PC-3 (cell line): Measurements from ENCODE around the gene CDC42EP2. TPM values are rescaled to one million over a fixed set of nuclear protein-coding genes. Genes with fewer than 3 reads are reported as not detected.

ENCODE experiments used
- ATAC-seq: fragments of 200-7000 bp; cut with Tn5 transposase; 2 replicates; pipeline ENCODE4 v1.9.1; 2020; ENCODE audit warnings: mild to moderate bottlenecking, moderate library complexity
- BruUV-seq: library from RNA; stranded (reverse); fragments of 400-500 nt; replicated peaks from 2 replicates; lab custom pipeline; 2021; lab: Mats Ljungman, UMichigan
- CTCF ChIA-PET: fragments of 300-600 bp; sonication (Branson Sonifier 250); formaldehyde crosslinking; loops from one replicate; lab custom pipeline; 2022; ENCODE audit warnings: antibody characterized with exemption; lab: Charles Lee
- POLR2A ChIA-PET: fragments of 300-600 bp; sonication (Branson Sonifier 250); formaldehyde crosslinking; loops from one replicate; lab custom pipeline; 2022; ENCODE audit warnings: antibody characterized with exemption; ENCODE audit not compliant: unreplicated experiment; lab: Charles Lee
- DNase-seq: peaks from one replicate; pipeline ENCODE4 v3.0.0-alpha.2; 2015
- H2AFZ ChIP-seq: fragments of 300-600 bp; sonication (generic); 2 replicates; pipeline ENCODE4 v1.6.0; 2016; ENCODE audit warnings: antibody characterized with exemption, low read length
- H3F3A ChIP-seq: fragments of 300-600 bp; sonication (generic); one replicate; pipeline ENCODE4 v1.6.0; 2017; ENCODE audit warnings: antibody characterized with exemption, low read length, control low read depth, mild to moderate bottlenecking; ENCODE audit not compliant: unreplicated experiment
- H3K27ac ChIP-seq: fragments of 300-600 bp; sonication (generic); 2 replicates; pipeline ENCODE4 v1.5.1; 2016; ENCODE audit warnings: mild to moderate bottlenecking, low read length
- H3K27me3 ChIP-seq: fragments of 300-600 bp; sonication (generic); 2 replicates; pipeline ENCODE4 v1.6.1; 2016; ENCODE audit warnings: low read length, mixed read lengths
- H3K36me3 ChIP-seq: fragments of 300-600 bp; sonication (generic); 2 replicates; pipeline ENCODE4 v1.6.1; 2016; ENCODE audit warnings: low read depth, mixed run types, low read length, mixed read lengths
- H3K4me1 ChIP-seq: fragments of 300-600 bp; sonication (generic); 2 replicates; pipeline ENCODE4 v1.5.1; 2016; ENCODE audit warnings: low read length; ENCODE audit not compliant: insufficient read depth
- H3K4me2 ChIP-seq: fragments of 300-600 bp; sonication (generic); 2 replicates; pipeline ENCODE4 v1.6.0; 2016; ENCODE audit warnings: low read length
- H3K4me3 ChIP-seq: fragments of 300-600 bp; sonication (generic); 2 replicates; pipeline ENCODE4 v1.5.1; 2016; ENCODE audit warnings: mild to moderate bottlenecking, low read length, mixed read lengths
- H3K79me2 ChIP-seq: fragments of 300-600 bp; sonication (generic); 2 replicates; pipeline ENCODE4 v1.6.1; 2017; ENCODE audit warnings: low read length, mixed read lengths
- H3K9ac ChIP-seq: fragments of 300-600 bp; sonication (generic); 2 replicates; pipeline ENCODE4 v1.6.0; 2016; ENCODE audit warnings: mild to moderate bottlenecking, low read length
- H3K9me2 ChIP-seq: fragments of 300-600 bp; sonication (generic); replicated peaks from 2 replicates; pipeline ENCODE4 v1.6.1; 2016; ENCODE audit warnings: mixed run types, low read length, mixed read lengths
- H3K9me3 ChIP-seq: fragments of 300-600 bp; sonication (generic); 2 replicates; pipeline ENCODE4 v1.6.1; 2016; ENCODE audit warnings: low read length, mixed read lengths
- H4K20me1 ChIP-seq: fragments of 300-600 bp; sonication (generic); 2 replicates; pipeline ENCODE4 v1.6.1; 2016; ENCODE audit warnings: low read length, mixed read lengths
- EZH2 ChIP-seq: fragments of 300-600 bp; sonication (generic); IDR thresholded peaks from one replicate; pipeline ENCODE4 v1.6.1; 2017; ENCODE audit warnings: antibody characterized with exemption, mild to moderate bottlenecking, low read length; ENCODE audit not compliant: unreplicated experiment
- EZH2phosphoT487 ChIP-seq: fragments of 300-600 bp; sonication (generic); IDR thresholded peaks from 2 replicates; pipeline ENCODE4 v1.6.1; 2018; ENCODE audit warnings: mild to moderate bottlenecking, antibody characterized with exemption, low read length, borderline replicate concordance
- intact Hi-C: fragments of 100-400 bp; cut with micrococcal nuclease; formaldehyde crosslinking; loops from 2 replicates; pipeline ENCODE4 v1.9.0; 2023
- total RNA-seq: library from RNA; depleted of rRNA; stranded (reverse); fragments of >200 nt; gene quantifications from 2 replicates; pipeline ENCODE4 v1.2.3, GENCODE V29; 2014; rRNA removed
- TF ChIP-seq, protein P1 (sequence below): fragments of 300-600 bp; sonication (generic); conservative IDR thresholded peaks from 2 replicates; pipeline ENCODE4 v1.5.1; 2017; ENCODE audit warnings: antibody characterized with exemption, low read depth, mild to moderate bottlenecking, low read length

Gene CDC42EP2
- total RNA-seq, 1 experiment from 2014 or later, result 25.7 TPM

DNA sequence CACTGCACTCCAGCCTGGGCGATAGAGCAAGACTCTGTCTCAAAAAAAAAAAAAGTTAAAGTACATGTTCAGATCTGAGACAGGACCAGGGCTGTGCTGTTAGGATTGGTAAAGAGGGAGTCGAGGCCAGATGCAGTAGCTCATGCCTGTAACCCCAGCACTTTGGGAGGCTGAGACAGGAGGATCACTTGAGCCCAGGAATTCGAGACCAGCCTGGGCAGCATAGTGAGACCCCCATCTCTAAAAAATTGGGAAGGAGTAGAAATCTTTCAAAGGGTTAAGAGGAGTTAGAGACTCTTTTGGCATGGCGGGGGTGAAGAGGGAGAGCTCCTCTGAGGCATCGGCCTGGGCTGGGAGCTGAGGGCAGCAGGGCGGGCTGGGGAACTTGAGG lies 56.0 kb downstream of the CDC42EP2 start:
- no peaks in the 10 kb centered on the region for H3K79me2 ChIP-seq
- peaks cover 17% of the 10 kb centered on the region for H3K4me1 ChIP-seq
- H2AFZ ChIP-seq, result no peak overlapping the region
- H3K4me2 ChIP-seq, result peak overlapping the region; percentile 18
- H3K36me3 ChIP-seq, result no peaks in the 10 kb centered on the region
- intact Hi-C loops, result loop anchor here (1.0 kb wide), 1 partner anchor 140 kb away; no protein-coding TSS in a partner anchor
- BruUV-seq, result TSS peak; percentile 88
- ATAC-seq, result no peak
- TF ChIP-seq EZH2, result no peak
- TF ChIP-seq EZH2phosphoT487, result no peak
- TF ChIP-seq, protein P1, sequence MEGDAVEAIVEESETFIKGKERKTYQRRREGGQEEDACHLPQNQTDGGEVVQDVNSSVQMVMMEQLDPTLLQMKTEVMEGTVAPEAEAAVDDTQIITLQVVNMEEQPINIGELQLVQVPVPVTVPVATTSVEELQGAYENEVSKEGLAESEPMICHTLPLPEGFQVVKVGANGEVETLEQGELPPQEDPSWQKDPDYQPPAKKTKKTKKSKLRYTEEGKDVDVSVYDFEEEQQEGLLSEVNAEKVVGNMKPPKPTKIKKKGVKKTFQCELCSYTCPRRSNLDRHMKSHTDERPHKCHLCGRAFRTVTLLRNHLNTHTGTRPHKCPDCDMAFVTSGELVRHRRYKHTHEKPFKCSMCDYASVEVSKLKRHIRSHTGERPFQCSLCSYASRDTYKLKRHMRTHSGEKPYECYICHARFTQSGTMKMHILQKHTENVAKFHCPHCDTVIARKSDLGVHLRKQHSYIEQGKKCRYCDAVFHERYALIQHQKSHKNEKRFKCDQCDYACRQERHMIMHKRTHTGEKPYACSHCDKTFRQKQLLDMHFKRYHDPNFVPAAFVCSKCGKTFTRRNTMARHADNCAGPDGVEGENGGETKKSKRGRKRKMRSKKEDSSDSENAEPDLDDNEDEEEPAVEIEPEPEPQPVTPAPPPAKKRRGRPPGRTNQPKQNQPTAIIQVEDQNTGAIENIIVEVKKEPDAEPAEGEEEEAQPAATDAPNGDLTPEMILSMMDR, result no peak
- ChIA-PET POLR2A (interaction anchor here (0.5 to 1.2 kb wide), 5 partner anchors 16 to 94 kb away, joined by 3 to 11 read pairs (median 6); partner anchors contain the start of genes FRMD8 and NEAT1), CTCF (interaction anchor here (0.5 to 1.2 kb wide), 4 partner anchors 10 to 62 kb away, joined by 3 to 5 read pairs (median 4); no protein-coding TSS in a partner anchor)
- H3K9me2 ChIP-seq, result no peaks in the 10 kb centered on the region
- no peaks in the 10 kb centered on the region for H3F3A ChIP-seq
- H3K9ac ChIP-seq, result peak overlapping the region; percentile 80
- no peaks in the 10 kb centered on the region for H4K20me1 ChIP-seq
- H3K4me3 ChIP-seq, result no peak overlapping the region
- no peaks in the 10 kb centered on the region for H3K27me3 ChIP-seq
- H3K27ac ChIP-seq, result peak overlapping the region; percentile 97
- no peaks in the 10 kb centered on the region for H3K9me3 ChIP-seq
- no peak for DNase-seq

Other genes with a start within 250 kb of the CDC42EP2 start
- 67.1 and 73.4 TPM in 2 replicates for gene CDCA5, start 230.8 kb upstream of the CDC42EP2 start, total RNA-seq
- gene ZFPL1, start 230.6 kb upstream of the CDC42EP2 start, total RNA-seq, result 98.7 and 103 TPM in 2 replicates
- 414 and 743 TPM in 2 replicates for gene VPS51, start 218.7 kb upstream of the CDC42EP2 start, total RNA-seq
- 38.4 and 44.2 TPM in 2 replicates for gene TM7SF2, start 203.0 kb upstream of the CDC42EP2 start, total RNA-seq
- 48.2 and 59.0 TPM in 2 replicates for gene ZNHIT2, start 197.2 kb upstream of the CDC42EP2 start, total RNA-seq
- gene FAU, start 192.7 kb upstream of the CDC42EP2 start, total RNA-seq, result 1,119 and 1,157 TPM in 2 replicates
- gene MRPL49, start 192.5 kb upstream of the CDC42EP2 start, total RNA-seq, result 163 and 183 TPM in 2 replicates
- gene SYVN1, start 180.3 kb upstream of the CDC42EP2 start, total RNA-seq, result 22.3 and 33.2 TPM in 2 replicates
- not detected in 2 replicates for gene SPDYC, start 144.6 kb upstream of the CDC42EP2 start, total RNA-seq
- 307 and 407 TPM in 2 replicates for gene CAPN1, start 132.9 kb upstream of the CDC42EP2 start, total RNA-seq
- gene POLA2, start 52.9 kb upstream of the CDC42EP2 start, total RNA-seq, result 29.0 and 39.7 TPM in 2 replicates
- 45.8 and 63.1 TPM in 2 replicates for gene DPF2, start 19.0 kb downstream of the CDC42EP2 start, total RNA-seq
- 1.3 and 1.6 TPM in 2 replicates for gene TIGD3, start 39.9 kb downstream of the CDC42EP2 start, total RNA-seq
- 12.7 and 13.1 TPM in 2 replicates for gene SLC25A45, start 67.8 kb downstream of the CDC42EP2 start, total RNA-seq
- gene FRMD8, start 71.8 kb downstream of the CDC42EP2 start, total RNA-seq, result 68.3 and 93.2 TPM in 2 replicates
- gene NEAT1, start 107.9 kb downstream of the CDC42EP2 start, total RNA-seq, result 47.9 and 96.6 TPM in 2 replicates
- 1,345 and 2,062 TPM in 2 replicates for gene MALAT1, start 184.2 kb downstream of the CDC42EP2 start, total RNA-seq
- 201 and 262 TPM in 2 replicates for gene SCYL1, start 210.2 kb downstream of the CDC42EP2 start, total RNA-seq
- gene LTBP3, start 243.5 kb downstream of the CDC42EP2 start, total RNA-seq, result 197 and 233 TPM in 2 replicates